Trophoblast cell (in vitro differentiated cells and primary cell): Measurements from ENCODE around the gene SMAD2.
A peak's percentile ranks its signal among the peaks of the same experiment; 100 is the strongest.

Experiments used
- DNase-seq, 2 donors: peaks; one replicate each; pipeline ENCODE4 v3.0.0-alpha.2; 2016
- H2AFZ ChIP-seq: 2 replicates; pipeline ENCODE4 v1.6.1; 2013; ENCODE audit warnings: low read length, moderate library complexity, mild to moderate bottlenecking; ENCODE audit not compliant: insufficient read depth, poor library complexity
- H2AK5ac ChIP-seq: 2 replicates; pipeline ENCODE4 v1.6.1; 2013; ENCODE audit warnings: mild to moderate bottlenecking, low read length
- H2BK120ac ChIP-seq: 2 replicates; pipeline ENCODE4 v1.6.1; 2013; ENCODE audit warnings: low read length, mild to moderate bottlenecking, moderate library complexity; ENCODE audit not compliant: insufficient read depth, poor library complexity
- H2BK12ac ChIP-seq: 2 replicates; pipeline ENCODE4 v1.6.1; 2013; ENCODE audit warnings: mild to moderate bottlenecking, low read length, moderate library complexity
- H2BK5ac ChIP-seq: 2 replicates; pipeline ENCODE4 v1.6.1; 2013; ENCODE audit warnings: low read length, low read depth, moderate library complexity, mild to moderate bottlenecking; ENCODE audit not compliant: poor library complexity
- H3K14ac ChIP-seq: 2 replicates; pipeline ENCODE4 v1.6.1; 2013; ENCODE audit warnings: mild to moderate bottlenecking, low read length
- H3K18ac ChIP-seq: 2 replicates; pipeline ENCODE4 v1.6.1; 2013; ENCODE audit warnings: mild to moderate bottlenecking, low read length
- H3K23ac ChIP-seq: 2 replicates; pipeline ENCODE4 v1.6.1; 2013; ENCODE audit warnings: low read length
- H3K27ac ChIP-seq: 2 replicates; pipeline ENCODE4 v1.5.1; 2013; ENCODE audit warnings: low read depth, mild to moderate bottlenecking, inconsistent platforms, low read length, moderate library complexity
- H3K27me3 ChIP-seq: 2 replicates; pipeline ENCODE4 v1.6.1; 2013; ENCODE audit warnings: inconsistent platforms, mild to moderate bottlenecking, low read length, moderate library complexity; ENCODE audit not compliant: insufficient read depth
- H3K36me3 ChIP-seq, 2 experiments: 1 replicate in 1 of 2; 2 replicates in 1 of 2; pipeline ENCODE4 v1.6.1; 2013; ENCODE audit warnings: low read length in 2 of 2, mild to moderate bottlenecking in 2 of 2, moderate library complexity in 1 of 2; ENCODE audit not compliant: insufficient read depth in 2 of 2, control insufficient read depth in 1 of 2
- H3K4ac ChIP-seq: 2 replicates; pipeline ENCODE4 v1.6.1; 2013; ENCODE audit warnings: low read depth, mild to moderate bottlenecking, low read length, moderate library complexity
- H3K4me1 ChIP-seq, 2 experiments: 1 replicate in 1 of 2; 2 replicates in 1 of 2; pipeline ENCODE4 v1.6.1; 2013; ENCODE audit warnings: low read length in 2 of 2, mild to moderate bottlenecking in 2 of 2, moderate library complexity in 1 of 2; ENCODE audit not compliant: insufficient read depth in 2 of 2, control insufficient read depth in 1 of 2
- H3K4me2 ChIP-seq: 2 replicates; pipeline ENCODE4 v1.6.1; 2013; ENCODE audit warnings: inconsistent platforms, mild to moderate bottlenecking, low read length, moderate library complexity
- H3K4me3 ChIP-seq: 2 replicates; pipeline ENCODE4 v1.5.1; 2013; ENCODE audit warnings: mild to moderate bottlenecking, low read depth, low read length, inconsistent platforms
- H3K79me1 ChIP-seq: one replicate; pipeline ENCODE4 v1.6.1; 2013; ENCODE audit warnings: low read length
- H3K79me2 ChIP-seq: 2 replicates; pipeline ENCODE4 v1.6.1; 2013; ENCODE audit warnings: low read length, mild to moderate bottlenecking; ENCODE audit not compliant: control insufficient read depth, insufficient read depth, poor library complexity
- H3K9ac ChIP-seq: 2 replicates; pipeline ENCODE4 v1.6.1; 2013; ENCODE audit warnings: mild to moderate bottlenecking, low read length
- H3K9me3 ChIP-seq: 2 replicates; pipeline ENCODE4 v1.6.1; 2013; ENCODE audit warnings: low read depth, mild to moderate bottlenecking, control low read depth, inconsistent platforms, low read length; ENCODE audit not compliant: insufficient read depth
- H4K12ac ChIP-seq: 2 replicates; pipeline ENCODE4 v1.6.1; 2013; ENCODE audit warnings: low read depth, mild to moderate bottlenecking, low read length, moderate library complexity
- H4K8ac ChIP-seq: 2 replicates; pipeline ENCODE4 v1.6.1; 2013; ENCODE audit warnings: low read depth, mild to moderate bottlenecking, low read length, moderate library complexity
- H4K91ac ChIP-seq: one replicate; pipeline ENCODE4 v1.6.1; 2013; ENCODE audit warnings: low read depth, mild to moderate bottlenecking, low read length, moderate library complexity
- WGBS: extraction: QIAGEN DNeasy Blood & Tissue Kit; methylation state at CpG from one replicate; pipeline ENCODE4 v1.1.7; 2013; ENCODE audit warnings: missing lambda C conversion rate; ENCODE audit not compliant: insufficient read length, insufficient coverage; ENCODE audit errors: extremely low coverage; 5-methylcytosine and 5-hydroxymethylcytosine counted together

SMAD2 gene

DNA sequence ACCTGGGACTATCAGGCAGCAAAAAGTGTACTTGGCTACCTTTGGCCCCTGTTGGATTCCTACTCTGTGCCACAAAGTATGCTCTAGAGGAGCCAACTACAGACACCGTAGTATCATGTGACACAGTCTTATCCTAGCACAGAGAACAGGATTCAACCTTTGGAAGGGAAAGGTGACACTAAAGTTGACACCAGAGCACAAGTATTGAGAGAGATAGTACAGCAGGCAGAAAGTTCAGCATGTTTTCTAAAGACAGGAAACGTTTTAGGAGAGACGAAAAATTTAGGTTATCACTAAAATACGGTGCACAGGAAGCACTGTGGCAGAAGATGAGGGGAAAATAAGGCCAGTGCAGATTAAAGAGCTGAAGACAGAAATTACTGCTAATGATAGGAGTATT, 18.6 kb downstream of the SMAD2 start:
- Histone ChIP-seq H3K14ac (no peak overlapping the region), H2BK5ac (no peak overlapping the region), H3K27me3 (no peaks in the 10 kb centered on the region), H3K79me2 (peaks cover 13% of the 10 kb centered on the region), H3K36me3 (peaks cover 0 to under 1% of the 10 kb centered on the region in 2 experiments), H3K23ac (no peak overlapping the region), H3K4me2 (no peak overlapping the region), H2AK5ac (no peak overlapping the region), H3K9ac (no peak overlapping the region), H3K4me1 (peaks cover 4 to 11% of the 10 kb centered on the region in 2 experiments), H4K91ac (no peak overlapping the region), H2BK120ac (no peak overlapping the region), H3K4ac (no peak overlapping the region), H4K8ac (no peak overlapping the region), H3K27ac (peak overlapping the region; percentile 40), H4K12ac (no peak overlapping the region), H3K9me3 (no peaks in the 10 kb centered on the region), H2AFZ (no peak overlapping the region), H3K18ac (no peak overlapping the region), H2BK12ac (no peak overlapping the region), H3K79me1 (peaks cover 7% of the 10 kb centered on the region), H3K4me3 (no peak overlapping the region)
- no CpG with 5 or more reads among the region's 4 CpGs for WGBS
- no peak for DNase-seq

DNA sequence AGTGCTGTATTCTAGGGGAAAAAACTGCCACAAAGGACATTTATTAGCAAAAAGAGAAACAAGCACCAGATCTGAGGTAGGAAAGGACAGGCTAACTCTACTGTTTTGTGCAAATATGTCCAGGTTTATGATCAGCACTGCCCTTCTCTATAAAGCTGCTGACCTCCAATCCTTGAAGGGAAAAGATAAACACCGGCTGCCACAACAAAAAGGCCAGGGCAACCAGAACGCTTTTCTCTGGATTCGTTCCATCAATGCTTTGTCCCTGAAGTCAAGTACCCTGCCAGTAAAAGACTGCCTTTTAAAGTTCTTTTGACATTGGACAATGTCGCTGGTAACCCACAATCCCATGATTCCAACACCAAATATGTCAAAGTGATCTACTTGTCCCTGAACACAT, 21.0 kb downstream of the SMAD2 start:
- H3K27ac ChIP-seq: no peak overlapping the region
- no peak overlapping the region for H3K4me3 ChIP-seq
- peaks cover 4 to 11% of the 10 kb centered on the region in 2 experiments for H3K4me1 ChIP-seq
- H3K18ac ChIP-seq: no peak overlapping the region
- H3K9ac ChIP-seq: no peak overlapping the region
- H2AK5ac ChIP-seq: no peak overlapping the region
- no peak overlapping the region for H2BK5ac ChIP-seq
- WGBS: no CpG with 5 or more reads among the region's 4 CpGs
- H3K14ac ChIP-seq: no peak overlapping the region
- no peak overlapping the region for H2BK120ac ChIP-seq
- no peak overlapping the region for H4K12ac ChIP-seq
- peaks cover 1% of the 10 kb centered on the region for H3K9me3 ChIP-seq
- no peak overlapping the region for H2BK12ac ChIP-seq
- no peak overlapping the region for H3K4me2 ChIP-seq
- no peak overlapping the region for H4K8ac ChIP-seq
- H3K79me2 ChIP-seq: peaks cover 13% of the 10 kb centered on the region
- no peak overlapping the region for H3K23ac ChIP-seq
- DNase-seq: no peak
- H3K36me3 ChIP-seq: peaks cover 0 to 2% of the 10 kb centered on the region in 2 experiments
- peaks cover 7% of the 10 kb centered on the region for H3K79me1 ChIP-seq
- peak overlapping the region; percentile 24 for H3K4ac ChIP-seq
- H4K91ac ChIP-seq: no peak overlapping the region
- no peaks in the 10 kb centered on the region for H3K27me3 ChIP-seq
- no peak overlapping the region for H2AFZ ChIP-seq

DNA sequence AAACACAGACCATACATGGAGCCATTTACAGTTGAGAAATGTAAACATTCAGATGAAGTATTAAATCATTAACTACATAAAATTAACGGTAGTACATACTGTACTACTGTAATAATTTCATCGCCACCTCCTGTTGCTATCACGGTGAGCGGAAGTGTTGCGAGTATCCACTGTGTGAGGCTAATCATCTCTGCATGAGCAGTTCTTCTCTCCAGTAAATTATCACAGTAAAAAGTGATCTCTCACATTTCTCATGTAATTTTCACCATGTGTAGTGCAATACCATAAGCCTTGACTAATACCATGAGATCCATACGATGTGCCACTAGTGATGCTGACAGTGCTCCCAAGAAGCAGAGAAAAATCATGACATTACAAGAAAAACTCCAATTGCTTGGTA, 21.9 kb downstream of the SMAD2 start:
- Histone ChIP-seq H3K18ac (no peak overlapping the region), H3K79me2 (peaks cover 17% of the 10 kb centered on the region), H3K9ac (no peak overlapping the region), H3K4me3 (no peak overlapping the region), H2BK12ac (no peak overlapping the region), H4K8ac (no peak overlapping the region), H3K27me3 (no peaks in the 10 kb centered on the region), H2AK5ac (no peak overlapping the region), H3K4ac (peak overlapping the region; percentile 89), H2BK120ac (no peak overlapping the region), H3K9me3 (peaks cover 1% of the 10 kb centered on the region), H3K36me3 (peaks cover 0 to 2% of the 10 kb centered on the region in 2 experiments), H3K4me1 (peaks cover 4 to 16% of the 10 kb centered on the region in 2 experiments), H4K91ac (no peak overlapping the region), H3K23ac (no peak overlapping the region), H3K79me1 (peaks cover 7% of the 10 kb centered on the region), H3K14ac (no peak overlapping the region), H4K12ac (no peak overlapping the region), H2BK5ac (no peak overlapping the region), H3K4me2 (no peak overlapping the region), H2AFZ (no peak overlapping the region), H3K27ac (no peak overlapping the region)
- DNase-seq: no peak
- WGBS: no CpG with 5 or more reads among the region's 6 CpGs

DNA sequence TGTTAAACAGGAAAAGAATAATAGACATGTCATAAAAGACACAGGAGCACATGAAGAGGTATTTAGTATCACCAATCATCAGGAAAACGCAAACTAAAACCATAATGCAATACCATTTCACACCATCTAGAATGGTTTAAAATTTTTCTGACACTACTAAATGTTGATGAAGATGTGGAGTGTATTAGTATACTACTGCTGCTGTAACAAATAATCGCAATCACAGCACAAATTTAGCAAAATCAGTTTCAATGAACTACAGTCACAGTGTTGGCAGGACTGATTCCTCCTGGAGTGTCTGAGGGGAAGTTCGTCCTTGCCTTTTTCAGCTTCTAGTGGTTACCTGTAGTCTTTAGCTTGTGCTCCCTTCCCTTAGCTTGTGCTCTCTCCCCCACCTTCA, 24.1 kb downstream of the SMAD2 start:
- Histone ChIP-seq H3K79me1 (peaks cover 5% of the 10 kb centered on the region), H4K91ac (no peak overlapping the region), H3K4me1 (peaks cover 6 to 11% of the 10 kb centered on the region in 2 experiments), H3K79me2 (peaks cover 17% of the 10 kb centered on the region), H2AFZ (no peak overlapping the region), H3K9me3 (peaks cover 1% of the 10 kb centered on the region), H3K36me3 (peaks cover 0 to 2% of the 10 kb centered on the region in 2 experiments), H3K27ac (no peak overlapping the region), H2BK120ac (no peak overlapping the region), H2BK5ac (no peak overlapping the region), H3K18ac (no peak overlapping the region), H3K23ac (no peak overlapping the region), H4K12ac (no peak overlapping the region), H3K27me3 (no peaks in the 10 kb centered on the region), H4K8ac (no peak overlapping the region), H2AK5ac (no peak overlapping the region), H3K9ac (no peak overlapping the region), H2BK12ac (no peak overlapping the region), H3K4me2 (no peak overlapping the region), H3K14ac (no peak overlapping the region), H3K4ac (peak overlapping the region; percentile 46), H3K4me3 (no peak overlapping the region)
- no peak for DNase-seq
- no CpG with 5 or more reads among the region's 3 CpGs for WGBS
